ENCODE data around the gene KCNK13. TPM values are rescaled to one million over a fixed set of nuclear protein-coding genes. Genes with fewer than 3 reads are reported as not detected.
"Not testable (repeated sequence)": the region's sequence is repeated elsewhere in the genome, so short reads cannot be mapped to it uniquely, and the experiment has no call there.

Gene KCNK13
- total RNA-seq, 1 donor from 2014 or later, result 0.10 TPM

GRCh38 chr14:90201344-90201743 is 139.6 kb downstream of the KCNK13 start:
- Mint-ChIP-seq H3K9me3 (ENCODE audit: unreplicated experiment) (no peaks in the 10 kb centered on the region), H3K27ac (ENCODE audit: unreplicated experiment) (no peak overlapping the region), H3K36me3 (ENCODE audit: low read depth, unreplicated experiment) (peaks cover 6% of the 10 kb centered on the region), H3K27me3 (ENCODE audit: unreplicated experiment) (peaks cover 1% of the 10 kb centered on the region), H3K4me3 (ENCODE audit: unreplicated experiment) (no peak overlapping the region), H3K4me1 (ENCODE audit: unreplicated experiment) (no peaks in the 10 kb centered on the region)
- TF ChIP-seq CTCF (IDR thresholded peaks at IDR 0.05; ENCODE audit: unreplicated experiment), result no peak
- DNase-seq (ENCODE audit: low spot score), result no peak

GRCh38 chr14:90204516-90204915 is 142.7 kb downstream of the KCNK13 start:
- no peak for DNase-seq (ENCODE audit: low spot score)
- Mint-ChIP-seq H3K4me1 (ENCODE audit: unreplicated experiment) (no peaks in the 10 kb centered on the region), H3K27me3 (ENCODE audit: unreplicated experiment) (no peaks in the 10 kb centered on the region), H3K4me3 (ENCODE audit: unreplicated experiment) (no peak overlapping the region), H3K9me3 (ENCODE audit: unreplicated experiment) (no peaks in the 10 kb centered on the region), H3K36me3 (ENCODE audit: low read depth, unreplicated experiment) (peaks cover 6% of the 10 kb centered on the region), H3K27ac (ENCODE audit: unreplicated experiment) (no peak overlapping the region)
- no peak for TF ChIP-seq CTCF (IDR thresholded peaks at IDR 0.05; ENCODE audit: unreplicated experiment)

- no peak overlapping the region for H3K4me3 Mint-ChIP-seq (ENCODE audit: unreplicated experiment)
- H3K9me3 Mint-ChIP-seq (ENCODE audit: unreplicated experiment), result peaks cover 4% of the 10 kb centered on the region
- H3K36me3 Mint-ChIP-seq (ENCODE audit: low read depth, unreplicated experiment), result peaks cover 7% of the 10 kb centered on the region
- no peak overlapping the region for H3K27ac Mint-ChIP-seq (ENCODE audit: unreplicated experiment)
- DNase-seq (ENCODE audit: low spot score), result no peak
- no peak for TF ChIP-seq CTCF (IDR thresholded peaks at IDR 0.05; ENCODE audit: unreplicated experiment)
- H3K27me3 Mint-ChIP-seq (ENCODE audit: unreplicated experiment), result peaks cover 6% of the 10 kb centered on the region
- no peaks in the 10 kb centered on the region for H3K4me1 Mint-ChIP-seq (ENCODE audit: unreplicated experiment)
These were observed 151.4 kb downstream of the KCNK13 start for GRCh38 chr14:90213099-90213748.

GRCh38 chr14:90228478-90228877 is 166.7 kb downstream of the KCNK13 start:
- no peak overlapping the region for H3K4me3 Mint-ChIP-seq (ENCODE audit: unreplicated experiment)
- no peaks in the 10 kb centered on the region for H3K27me3 Mint-ChIP-seq (ENCODE audit: unreplicated experiment)
- H3K9me3 Mint-ChIP-seq (ENCODE audit: unreplicated experiment), result no peaks in the 10 kb centered on the region
- H3K36me3 Mint-ChIP-seq (ENCODE audit: low read depth, unreplicated experiment), result no peaks in the 10 kb centered on the region
- no peaks in the 10 kb centered on the region for H3K4me1 Mint-ChIP-seq (ENCODE audit: unreplicated experiment)
- TF ChIP-seq CTCF (IDR thresholded peaks at IDR 0.05; ENCODE audit: unreplicated experiment), result no peak
- no peak overlapping the region for H3K27ac Mint-ChIP-seq (ENCODE audit: unreplicated experiment)
- DNase-seq (ENCODE audit: low spot score), result no peak

GRCh38 chr14:90229942-90230341 is 168.1 kb downstream of the KCNK13 start:
- H3K27me3 Mint-ChIP-seq (ENCODE audit: unreplicated experiment); H3K27ac Mint-ChIP-seq (ENCODE audit: unreplicated experiment); DNase-seq (ENCODE audit: low spot score); H3K9me3 Mint-ChIP-seq (ENCODE audit: unreplicated experiment); H3K36me3 Mint-ChIP-seq (ENCODE audit: low read depth, unreplicated experiment); H3K4me1 Mint-ChIP-seq (ENCODE audit: unreplicated experiment); H3K4me3 Mint-ChIP-seq (ENCODE audit: unreplicated experiment): not testable (repeated sequence)

Other genes starting within 250 kb of the KCNK13 start
- 15.2 TPM for gene EFCAB11, start 107.3 kb upstream of the KCNK13 start, total RNA-seq (ENCODE audit: unreplicated experiment)
- 34.9 TPM for gene TDP1, start 106.1 kb upstream of the KCNK13 start, total RNA-seq (ENCODE audit: unreplicated experiment)
- 105 TPM for gene PSMC1, start 194.6 kb downstream of the KCNK13 start, total RNA-seq (ENCODE audit: unreplicated experiment)